ENCODE results near the gene CSK. TPM values are rescaled to one million over a fixed set of nuclear protein-coding genes. Genes with fewer than 3 reads are reported as not detected.

The CSK gene
- total RNA-seq, 1 experiment from 2014 or later, result 28.3 TPM

GRCh38 chr15:74826364-74826819 is 44.5 kb downstream of the CSK start, which contains the start of gene CPLX3:
Gene CPLX3 (plus strand): TSS chr15:74826627. CDS start chr15:74826704, 77 bp downstream.
- DNase-seq (ENCODE audit: low spot score), result no peak

GRCh38 chr15:74826921-74827320 is 45.0 kb downstream of the CSK start:
- no peak for DNase-seq (ENCODE audit: low spot score)

- no peak for DNase-seq (ENCODE audit: low spot score)
These were observed 45.7 kb downstream of the CSK start for GRCh38 chr15:74827614-74828013.

GRCh38 chr15:74828835-74829234 is 47.0 kb downstream of the CSK start:
- no peak for DNase-seq (ENCODE audit: low spot score)

GRCh38 chr15:74829486-74829885 is 47.6 kb downstream of the CSK start:
- no peak for DNase-seq (ENCODE audit: low spot score)

GRCh38 chr15:74829991-74830390 is 48.1 kb downstream of the CSK start:
- DNase-seq (ENCODE audit: low spot score), result no peak

GRCh38 chr15:74830868-74831267 is 49.0 kb downstream of the CSK start:
- no peak for DNase-seq (ENCODE audit: low spot score)

- no peak for DNase-seq (ENCODE audit: low spot score)
These were observed 50.1 kb downstream of the CSK start for GRCh38 chr15:74831813-74832495.

GRCh38 chr15:74832826-74833225 is 50.9 kb downstream of the CSK start:
- no peak for DNase-seq (ENCODE audit: low spot score)

GRCh38 chr15:74833376-74834107 is 51.7 kb downstream of the CSK start:
- DNase-seq (ENCODE audit: low spot score), result no peak

GRCh38 chr15:74835312-74835823 is 53.5 kb downstream of the CSK start:
- peak; percentile 56 for DNase-seq (ENCODE audit: low spot score)

GRCh38 chr15:74836846-74837245 is 55.0 kb downstream of the CSK start:
- DNase-seq (ENCODE audit: low spot score), result no peak

GRCh38 chr15:74837482-74838136 is 55.7 kb downstream of the CSK start:
- no peak for DNase-seq (ENCODE audit: low spot score)

- DNase-seq (ENCODE audit: low spot score), result no peak
These were observed 56.2 kb downstream of the CSK start for GRCh38 chr15:74838137-74838516.

GRCh38 chr15:74838746-74839525 is 57.1 kb downstream of the CSK start:
- DNase-seq (ENCODE audit: low spot score), result no peak

GRCh38 chr15:74839526-74840395 is 57.9 kb downstream of the CSK start:
- DNase-seq (ENCODE audit: low spot score), result no peak

GRCh38 chr15:74840851-74841775 is 59.2 kb downstream of the CSK start:
- no peak for DNase-seq (ENCODE audit: low spot score)

GRCh38 chr15:74841891-74842373 is 60.1 kb downstream of the CSK start:
- no peak for DNase-seq (ENCODE audit: low spot score)
